ENCODE results near the gene RERE.

DNA sequence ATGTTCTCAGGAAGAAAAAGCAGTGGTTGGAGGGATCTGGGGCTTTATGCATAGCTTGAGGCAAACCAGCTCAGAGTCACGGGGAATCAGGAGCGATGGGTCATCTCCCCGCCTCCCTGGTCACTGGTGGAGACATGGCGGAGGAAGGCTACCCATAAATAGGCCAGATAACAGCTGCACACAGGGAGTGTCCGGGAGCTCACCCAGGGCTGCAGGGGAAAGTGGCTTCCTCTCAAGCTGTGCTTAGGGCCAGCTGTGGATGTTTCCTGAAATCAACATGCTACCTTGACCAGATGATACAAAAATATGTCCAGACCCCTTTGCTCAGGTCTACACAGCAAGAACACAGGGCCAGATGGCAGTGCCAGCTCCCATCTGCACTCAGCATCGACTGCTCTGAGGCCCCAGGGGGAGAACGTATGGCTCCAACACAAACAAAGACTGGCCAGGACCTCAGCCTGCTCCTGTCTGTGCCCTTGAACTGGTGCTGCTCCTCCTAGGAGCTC lies 27.1 kb upstream of the RERE start:
- TF ChIP-seq, protein P1, sequence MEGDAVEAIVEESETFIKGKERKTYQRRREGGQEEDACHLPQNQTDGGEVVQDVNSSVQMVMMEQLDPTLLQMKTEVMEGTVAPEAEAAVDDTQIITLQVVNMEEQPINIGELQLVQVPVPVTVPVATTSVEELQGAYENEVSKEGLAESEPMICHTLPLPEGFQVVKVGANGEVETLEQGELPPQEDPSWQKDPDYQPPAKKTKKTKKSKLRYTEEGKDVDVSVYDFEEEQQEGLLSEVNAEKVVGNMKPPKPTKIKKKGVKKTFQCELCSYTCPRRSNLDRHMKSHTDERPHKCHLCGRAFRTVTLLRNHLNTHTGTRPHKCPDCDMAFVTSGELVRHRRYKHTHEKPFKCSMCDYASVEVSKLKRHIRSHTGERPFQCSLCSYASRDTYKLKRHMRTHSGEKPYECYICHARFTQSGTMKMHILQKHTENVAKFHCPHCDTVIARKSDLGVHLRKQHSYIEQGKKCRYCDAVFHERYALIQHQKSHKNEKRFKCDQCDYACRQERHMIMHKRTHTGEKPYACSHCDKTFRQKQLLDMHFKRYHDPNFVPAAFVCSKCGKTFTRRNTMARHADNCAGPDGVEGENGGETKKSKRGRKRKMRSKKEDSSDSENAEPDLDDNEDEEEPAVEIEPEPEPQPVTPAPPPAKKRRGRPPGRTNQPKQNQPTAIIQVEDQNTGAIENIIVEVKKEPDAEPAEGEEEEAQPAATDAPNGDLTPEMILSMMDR (conservative IDR thresholded peaks at IDR 0.05 in 1 of 2, IDR thresholded peaks at IDR 0.05 in 1 of 2; ENCODE audit: extremely low read depth in 1 of 2, insufficient read depth in 1 of 2, low read depth in 1 of 2, low read length in 2 of 2) = no peak
- no peak for TF ChIP-seq EZH2 (IDR thresholded peaks at IDR 0.05; ENCODE audit: borderline replicate concordance, low read length)
